A549 (cell line): ENCODE results near the gene SLC17A9. TPM values are rescaled to one million over a fixed set of nuclear protein-coding genes. Genes with fewer than 3 reads are reported as not detected.

Source experiments
- ATAC-seq, 2 experiments: fragments of 200-7000 bp in 1 of 2; fragments of >200 bp in 1 of 2; cut with Nextera tagmentation in 1 of 2; cut with Tn5 transposase in 1 of 2; 3 replicates each; pipeline versions ENCODE4 v1.8.0 to v1.9.1; 2018 to 2020; ENCODE audit warnings: mild to moderate bottlenecking in 1 of 2, moderate library complexity in 1 of 2
- CTCF ChIA-PET: fragments of 300-600 bp; sonication (Branson Sonifier 250); formaldehyde crosslinking; extraction: SDS; loops from one replicate; lab custom pipeline; 2021; ENCODE audit warnings: antibody characterized with exemption, inconsistent platforms; lab: Yijun Ruan, JAX
- POLR2A ChIA-PET: fragments of 350-600 bp; formaldehyde crosslinking; extraction: SDS; loops from one replicate; lab custom pipeline; 2021; ENCODE audit warnings: antibody characterized with exemption, inconsistent platforms; lab: Yijun Ruan, JAX
- DNase-seq, 2 experiments: peaks; one replicate each; pipeline versions ENCODE4 v3.0.0 to v3.0.0-alpha.2; 2011 to 2016; ENCODE audit warnings: low read depth in 1 of 2, low spot score in 1 of 2
- FAIRE-seq: peaks from 2 replicates; lab custom pipeline; 2011; peaks lifted over from hg19 to GRCh38; lab: Jason Lieb, UNC
- H3K27ac ChIP-seq, 2 experiments: fragments of >200 bp; sonication (Bioruptor Twin); formaldehyde crosslinking; 3 replicates each; pipeline ENCODE4 v1.5.1; 2016 to 2017
- H3K4me1 ChIP-seq: fragments of >200 bp; sonication (Bioruptor Twin); formaldehyde crosslinking; 3 replicates; pipeline ENCODE4 v1.6.1; 2016
- H3K4me2 ChIP-seq: fragments of >200 bp; sonication (Bioruptor Twin); formaldehyde crosslinking; 3 replicates; pipeline ENCODE4 v1.6.1; 2016
- H3K4me3 ChIP-seq: fragments of >200 bp; sonication (Bioruptor Twin); formaldehyde crosslinking; 3 replicates; pipeline ENCODE4 v1.5.1; 2016
- H3K9me3 ChIP-seq: fragments of >200 bp; sonication (Bioruptor Twin); formaldehyde crosslinking; 3 replicates; pipeline ENCODE4 v1.6.1; 2016
- BHLHE40 ChIP-seq: IDR thresholded peaks from 2 replicates; pipeline ENCODE4 v1.6.1; 2012; ENCODE audit warnings: low read depth, low read length, inconsistent platforms
- CBX8 ChIP-seq: fragments of 200-600 bp; sonication (generic); IDR thresholded peaks from 2 replicates; pipeline ENCODE4 v1.6.1; 2016
- EP300 ChIP-seq, 2 experiments: fragments of >200 bp; sonication (Bioruptor Twin); formaldehyde crosslinking; IDR thresholded peaks; 2 replicates in 1 of 2; 3 replicates in 1 of 2; pipeline ENCODE4 v1.6.1; 2016 to 2017
- HOXA7 ChIP-seq: fragments of 250-450 bp; sonication (Bioruptor Pico); IDR thresholded peaks from 2 replicates; pipeline ENCODE4 v1.5.0; 2020; ENCODE audit warnings: mild to moderate bottlenecking, moderate library complexity
- JUNB ChIP-seq: fragments of >200 bp; sonication (Bioruptor Twin); formaldehyde crosslinking; IDR thresholded peaks from 2 replicates; pipeline ENCODE4 v1.6.1; 2016
- KDM1A ChIP-seq: fragments of 200-600 bp; sonication (generic); IDR thresholded peaks from 2 replicates; pipeline ENCODE4 v1.6.1; 2016; ENCODE audit warnings: low read depth, mild to moderate bottlenecking
- NPAS2 ChIP-seq: fragments of 250-450 bp; sonication (Bioruptor Pico); IDR thresholded peaks from 2 replicates; pipeline ENCODE4 v1.8.0; 2022; ENCODE audit warnings: mild to moderate bottlenecking, moderate library complexity, borderline replicate concordance
- NR3C1 ChIP-seq: fragments of >200 bp; sonication (Bioruptor Twin); formaldehyde crosslinking; IDR thresholded peaks from 3 replicates; pipeline ENCODE4 v1.6.1; 2017
- PHF8 ChIP-seq: fragments of 200-600 bp; sonication (generic); IDR thresholded peaks from 2 replicates; pipeline ENCODE4 v1.6.1; 2016; ENCODE audit warnings: low read depth, mild to moderate bottlenecking, antibody characterized with exemption, moderate library complexity, borderline replicate concordance
- POLR2AphosphoS2 ChIP-seq: conservative IDR thresholded peaks from 2 replicates; pipeline ENCODE4 v1.6.1; 2012; ENCODE audit warnings: low read length, improper control_type of control experiment, inconsistent platforms
- RAD21 ChIP-seq, 2 experiments: fragments of >200 bp in 1 of 2; sonication (Bioruptor Twin) in 1 of 2; formaldehyde crosslinking in 1 of 2; IDR thresholded peaks in 1 of 2; conservative IDR thresholded peaks in 1 of 2; 2 replicates in 1 of 2; 3 replicates in 1 of 2; pipeline ENCODE4 v1.6.1; 2012 to 2018; ENCODE audit warnings: inconsistent platforms in 1 of 2
- RCOR1 ChIP-seq: fragments of 150-350 bp; IDR thresholded peaks from 2 replicates; pipeline ENCODE4 v1.6.1; 2014; ENCODE audit warnings: antibody characterized with exemption, low read length, low read depth
- RFX5 ChIP-seq: fragments of 450-650 bp; IDR thresholded peaks from 2 replicates; pipeline ENCODE4 v1.7.1; 2014; ENCODE audit warnings: antibody characterized with exemption, mild to moderate bottlenecking, moderate library complexity
- SMC3 ChIP-seq: fragments of >200 bp; sonication (Bioruptor Twin); formaldehyde crosslinking; IDR thresholded peaks from 3 replicates; pipeline ENCODE4 v1.6.1; 2018; ENCODE audit warnings: inconsistent platforms
- TP53 ChIP-seq: fragments of 250-450 bp; sonication (Bioruptor Pico); IDR thresholded peaks from 2 replicates; pipeline ENCODE4 v1.5.0; 2021; ENCODE audit warnings: mild to moderate bottlenecking, moderate library complexity
- WGBS: methylation state at CpG from one replicate; pipeline ENCODE4 v1.1.6; 2017; ENCODE audit errors: missing lambda C conversion rate; 5-methylcytosine and 5-hydroxymethylcytosine counted together
- polyA plus RNA-seq, 4 experiments: library from polyadenylated mRNA; depleted of rRNA in 3 of 4; stranded (reverse); fragments of >200 nt; fragmentation: RNase III in 1 of 4; extraction: RNeasy Plus Mini Kit Qiagen cat#74134 plus additional on column Dnase treatment in 1 of 4; gene quantifications; 2 replicates in 3 of 4; 3 replicates in 1 of 4; pipeline ENCODE4 v1.2.3, GENCODE V29; 2011 to 2017
- TF ChIP-seq, protein P1 (sequence below): IDR thresholded peaks from 2 replicates; pipeline ENCODE4 v1.6.1; 2012
- TF ChIP-seq, protein P2 (sequence below): fragments of 450-650 bp; IDR thresholded peaks from 2 replicates; pipeline ENCODE4 v1.6.1; 2014; ENCODE audit warnings: antibody characterized with exemption
- TF ChIP-seq, protein P3 (sequence below): fragments of 250-450 bp; sonication (Bioruptor Pico); IDR thresholded peaks from 2 replicates; pipeline ENCODE4 v1.5.0; 2021; ENCODE audit warnings: mild to moderate bottlenecking, moderate library complexity, borderline replicate concordance
- TF ChIP-seq, protein P4 (sequence below): fragments of >200 bp; sonication (Bioruptor Twin); formaldehyde crosslinking; IDR thresholded peaks from 3 replicates; pipeline ENCODE4 v1.5.1; 2016
- TF ChIP-seq, protein P5 (sequence below): fragments of 250-450 bp; sonication (Bioruptor Pico); IDR thresholded peaks from 2 replicates; pipeline ENCODE4 v1.5.0; 2020; ENCODE audit warnings: low read depth, mild to moderate bottlenecking, moderate library complexity

The SLC17A9 gene
- polyA plus RNA-seq, 2 of the 4 experiments (the other 2 are of a cell fraction): 0.05 TPM; not detected in 1

DNA sequence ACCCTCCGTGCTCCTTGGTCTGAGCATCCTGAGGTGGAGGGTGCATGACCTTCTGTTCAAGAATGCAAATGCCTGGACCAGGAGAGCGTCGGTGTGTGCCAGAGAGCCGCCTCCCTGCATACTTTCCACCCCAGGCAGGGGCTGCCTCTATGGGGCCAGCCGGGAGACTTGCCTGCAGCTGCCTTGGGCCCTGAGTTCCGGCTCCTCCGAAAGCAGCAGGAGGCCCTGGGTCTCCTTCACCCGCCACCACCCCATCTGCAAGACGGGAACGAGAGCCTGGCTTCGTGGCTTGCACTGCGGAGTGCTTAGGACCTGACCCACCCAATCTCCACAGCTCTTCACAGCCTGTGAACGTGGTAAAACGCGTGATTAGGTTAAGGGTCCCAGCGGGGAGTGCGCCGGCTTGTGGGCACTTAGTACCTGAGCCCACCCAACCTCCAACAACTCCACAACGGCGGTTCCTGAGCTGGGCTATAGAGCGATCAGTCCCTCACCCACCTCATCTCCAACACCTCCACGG is 37.9 kb downstream of the SLC17A9 start:
- ChIA-PET POLR2A (no interaction called here), CTCF (interaction anchor here (1.0 to 7.5 kb wide), 4 partner anchors 11 to 83 kb away, joined by 3 to 44 read pairs (median 4); no protein-coding TSS in a partner anchor)
- 47% methylated on average over 19 of the region's 22 CpGs for WGBS
- Histone ChIP-seq H3K9me3 (no peaks in the 10 kb centered on the region), H3K4me3 (no peak overlapping the region), H3K4me2 (no peak overlapping the region), H3K4me1 (no peaks in the 10 kb centered on the region), H3K27ac (no peak overlapping the region)
- ATAC-seq: peak in 1 of 2 experiments; percentile 10; a peak in 1 of 6 replicates
- FAIRE-seq: no peak
- TF ChIP-seq JUNB: no peak
- TF ChIP-seq, protein P1, sequence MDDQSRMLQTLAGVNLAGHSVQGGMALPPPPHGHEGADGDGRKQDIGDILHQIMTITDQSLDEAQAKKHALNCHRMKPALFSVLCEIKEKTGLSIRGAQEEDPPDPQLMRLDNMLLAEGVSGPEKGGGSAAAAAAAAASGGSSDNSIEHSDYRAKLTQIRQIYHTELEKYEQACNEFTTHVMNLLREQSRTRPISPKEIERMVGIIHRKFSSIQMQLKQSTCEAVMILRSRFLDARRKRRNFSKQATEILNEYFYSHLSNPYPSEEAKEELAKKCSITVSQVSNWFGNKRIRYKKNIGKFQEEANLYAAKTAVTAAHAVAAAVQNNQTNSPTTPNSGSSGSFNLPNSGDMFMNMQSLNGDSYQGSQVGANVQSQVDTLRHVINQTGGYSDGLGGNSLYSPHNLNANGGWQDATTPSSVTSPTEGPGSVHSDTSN: no peak
- no peak for TF ChIP-seq CBX8
- TF ChIP-seq, protein P2, sequence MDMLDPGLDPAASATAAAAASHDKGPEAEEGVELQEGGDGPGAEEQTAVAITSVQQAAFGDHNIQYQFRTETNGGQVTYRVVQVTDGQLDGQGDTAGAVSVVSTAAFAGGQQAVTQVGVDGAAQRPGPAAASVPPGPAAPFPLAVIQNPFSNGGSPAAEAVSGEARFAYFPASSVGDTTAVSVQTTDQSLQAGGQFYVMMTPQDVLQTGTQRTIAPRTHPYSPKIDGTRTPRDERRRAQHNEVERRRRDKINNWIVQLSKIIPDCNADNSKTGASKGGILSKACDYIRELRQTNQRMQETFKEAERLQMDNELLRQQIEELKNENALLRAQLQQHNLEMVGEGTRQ: no peak
- no peak for TF ChIP-seq NR3C1
- TF ChIP-seq NPAS2: no peak
- TF ChIP-seq, protein P3, sequence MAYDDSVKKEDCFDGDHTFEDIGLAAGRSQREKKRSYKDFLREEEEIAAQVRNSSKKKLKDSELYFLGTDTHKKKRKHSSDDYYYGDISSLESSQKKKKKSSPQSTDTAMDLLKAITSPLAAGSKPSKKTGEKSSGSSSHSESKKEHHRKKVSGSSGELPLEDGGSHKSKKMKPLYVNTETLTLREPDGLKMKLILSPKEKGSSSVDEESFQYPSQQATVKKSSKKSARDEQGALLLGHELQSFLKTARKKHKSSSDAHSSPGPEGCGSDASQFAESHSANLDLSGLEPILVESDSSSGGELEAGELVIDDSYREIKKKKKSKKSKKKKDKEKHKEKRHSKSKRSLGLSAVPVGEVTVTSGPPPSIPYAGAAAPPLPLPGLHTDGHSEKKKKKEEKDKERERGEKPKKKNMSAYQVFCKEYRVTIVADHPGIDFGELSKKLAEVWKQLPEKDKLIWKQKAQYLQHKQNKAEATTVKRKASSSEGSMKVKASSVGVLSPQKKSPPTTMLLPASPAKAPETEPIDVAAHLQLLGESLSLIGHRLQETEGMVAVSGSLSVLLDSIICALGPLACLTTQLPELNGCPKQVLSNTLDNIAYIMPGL: no peak
- no peak for TF ChIP-seq RFX5
- no peak for TF ChIP-seq SMC3
- TF ChIP-seq RCOR1: no peak
- no peak for TF ChIP-seq RAD21 (conservative IDR thresholded peaks at IDR 0.05 in 1 of 2, IDR thresholded peaks at IDR 0.05 in 1 of 2)
- TF ChIP-seq, protein P4, sequence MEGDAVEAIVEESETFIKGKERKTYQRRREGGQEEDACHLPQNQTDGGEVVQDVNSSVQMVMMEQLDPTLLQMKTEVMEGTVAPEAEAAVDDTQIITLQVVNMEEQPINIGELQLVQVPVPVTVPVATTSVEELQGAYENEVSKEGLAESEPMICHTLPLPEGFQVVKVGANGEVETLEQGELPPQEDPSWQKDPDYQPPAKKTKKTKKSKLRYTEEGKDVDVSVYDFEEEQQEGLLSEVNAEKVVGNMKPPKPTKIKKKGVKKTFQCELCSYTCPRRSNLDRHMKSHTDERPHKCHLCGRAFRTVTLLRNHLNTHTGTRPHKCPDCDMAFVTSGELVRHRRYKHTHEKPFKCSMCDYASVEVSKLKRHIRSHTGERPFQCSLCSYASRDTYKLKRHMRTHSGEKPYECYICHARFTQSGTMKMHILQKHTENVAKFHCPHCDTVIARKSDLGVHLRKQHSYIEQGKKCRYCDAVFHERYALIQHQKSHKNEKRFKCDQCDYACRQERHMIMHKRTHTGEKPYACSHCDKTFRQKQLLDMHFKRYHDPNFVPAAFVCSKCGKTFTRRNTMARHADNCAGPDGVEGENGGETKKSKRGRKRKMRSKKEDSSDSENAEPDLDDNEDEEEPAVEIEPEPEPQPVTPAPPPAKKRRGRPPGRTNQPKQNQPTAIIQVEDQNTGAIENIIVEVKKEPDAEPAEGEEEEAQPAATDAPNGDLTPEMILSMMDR: no peak
- no peak for TF ChIP-seq TP53 (CRISPR knock-in tag)
- TF ChIP-seq KDM1A: no peak
- TF ChIP-seq, protein P5, sequence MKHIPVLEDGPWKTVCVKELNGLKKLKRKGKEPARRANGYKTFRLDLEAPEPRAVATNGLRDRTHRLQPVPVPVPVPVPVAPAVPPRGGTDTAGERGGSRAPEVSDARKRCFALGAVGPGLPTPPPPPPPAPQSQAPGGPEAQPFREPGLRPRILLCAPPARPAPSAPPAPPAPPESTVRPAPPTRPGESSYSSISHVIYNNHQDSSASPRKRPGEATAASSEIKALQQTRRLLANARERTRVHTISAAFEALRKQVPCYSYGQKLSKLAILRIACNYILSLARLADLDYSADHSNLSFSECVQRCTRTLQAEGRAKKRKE (CRISPR knock-in tag): no peak
- TF ChIP-seq BHLHE40: no peak
- no peak for TF ChIP-seq PHF8
- TF ChIP-seq POLR2AphosphoS2: no peak
- no peak for TF ChIP-seq EP300 (IDR thresholded peaks at IDR 0.05)
- no peak for DNase-seq

DNA sequence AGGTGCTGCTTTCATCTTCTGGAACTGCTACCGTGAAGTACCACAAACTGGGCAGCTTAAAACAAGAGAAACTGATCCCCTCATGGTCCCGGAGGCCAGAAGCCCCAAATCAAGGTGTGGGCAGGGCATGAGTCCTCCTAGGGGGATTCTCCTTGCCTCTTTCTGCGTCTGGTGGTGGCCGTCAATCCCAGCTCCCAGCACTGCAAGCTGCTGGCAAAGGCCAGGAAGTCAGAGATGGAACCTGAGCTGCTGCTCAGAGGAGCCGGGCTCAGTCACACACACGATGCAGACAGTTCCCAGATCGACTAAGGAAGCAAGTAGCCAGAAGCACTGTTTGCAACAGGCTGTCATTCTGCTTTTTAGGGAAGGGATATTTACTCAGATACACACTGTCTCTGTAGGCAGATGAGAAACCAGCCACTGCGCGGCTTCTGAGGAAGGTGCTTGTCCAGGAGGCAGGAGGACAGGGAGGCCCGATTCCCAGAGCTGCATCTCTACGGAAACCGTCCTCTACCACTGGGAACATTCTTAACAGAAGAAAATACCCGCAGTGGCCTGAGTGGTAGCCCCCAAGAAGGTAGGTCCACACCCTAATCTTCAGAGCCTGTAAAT is 38.8 kb downstream of the SLC17A9 start:
- no peak for FAIRE-seq
- Histone ChIP-seq H3K4me1 (no peaks in the 10 kb centered on the region), H3K27ac (no peak overlapping the region), H3K4me3 (no peak overlapping the region), H3K9me3 (no peaks in the 10 kb centered on the region), H3K4me2 (no peak overlapping the region)
- ATAC-seq: peak; percentile 14 to 43; a peak in 3 of 6 replicates
- WGBS: 46% methylated on average over 13 of the region's 13 CpGs
- POLR2A ChIA-PET: no interaction called here
- CTCF ChIA-PET: interaction anchor here (1.0 to 7.5 kb wide), 5 partner anchors 10 to 390 kb away, joined by 3 to 44 read pairs (median 3); no protein-coding TSS in a partner anchor
- TF ChIP-seq HOXA7 (CRISPR knock-in tag): no peak
- DNase-seq: no peak
